UCSD-AML1 (cell line): ENCODE measurements around the gene EHD1.
A peak's percentile ranks its signal among the peaks of the same experiment; 100 is the strongest.

Experiments
- DNase-seq: peaks from one replicate; lab custom pipeline; 2025; ENCODE audit not compliant: unreplicated experiment; lab: John Stamatoyannopoulos, UW

The EHD1 gene

GRCh38 chr11:64891880-64892279, 13.5 kb upstream of the EHD1 start:
- no peak for DNase-seq

- DNase-seq: no peak
Measured at GRCh38 chr11:64891215-64891848, 12.9 kb upstream of the EHD1 start.

GRCh38 chr11:64890522-64890939, 12.1 kb upstream of the EHD1 start:
- DNase-seq: no peak

GRCh38 chr11:64888729-64889511, 10.5 kb upstream of the EHD1 start:
- DNase-seq: no peak

DNA sequence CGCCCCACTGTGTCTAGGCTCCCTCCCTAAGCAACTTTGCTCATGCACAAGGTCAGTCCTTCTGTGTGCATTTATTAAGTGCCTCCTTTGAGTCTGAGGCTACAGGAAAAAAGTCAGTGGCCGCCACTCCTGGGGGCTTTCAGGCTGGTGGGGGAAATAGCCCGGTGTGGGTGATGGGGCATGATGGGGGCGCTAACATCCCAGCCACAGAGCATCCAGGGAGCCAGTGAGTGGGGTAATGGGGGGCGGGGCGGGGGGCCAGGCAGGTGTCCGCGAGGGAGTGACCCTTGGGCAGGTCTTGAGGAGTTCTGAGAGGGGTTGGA, 9.9 kb upstream of the EHD1 start:
- no peak for DNase-seq

DNA sequence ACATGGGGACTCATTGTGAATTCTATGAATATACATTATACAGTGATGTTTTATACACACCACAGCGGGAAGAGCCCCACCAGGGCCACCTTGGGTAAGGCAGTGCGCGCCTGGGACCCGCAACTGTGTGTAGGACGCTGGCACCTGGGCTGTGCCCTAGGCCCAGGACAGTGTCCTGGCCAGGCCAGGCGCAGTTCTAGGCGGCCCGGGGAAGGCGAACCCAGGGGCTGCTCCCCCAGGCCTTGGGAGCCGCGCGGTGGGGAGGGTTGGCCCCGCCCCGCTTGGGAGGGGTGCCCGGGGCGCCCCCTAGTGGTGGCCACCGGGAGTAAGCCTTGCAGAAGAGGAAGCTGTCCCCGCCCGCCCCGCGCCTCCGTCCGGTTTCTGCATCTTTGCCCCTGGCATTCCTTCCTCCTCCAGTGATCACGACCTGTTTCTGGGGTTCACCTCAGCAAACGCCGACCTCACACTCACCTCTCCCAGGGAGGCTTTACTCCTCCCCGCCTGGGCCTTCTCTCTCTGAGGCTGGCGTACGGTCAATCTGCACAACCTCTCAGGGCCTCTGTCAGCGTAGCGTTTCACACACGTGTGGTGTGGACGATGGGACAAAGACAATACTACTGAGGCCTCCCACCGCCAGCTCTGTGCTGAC, 9.5 kb upstream of the EHD1 start:
- peak; percentile 83 for DNase-seq

GRCh38 chr11:64887234-64887756, 8.9 kb upstream of the EHD1 start:
- no peak for DNase-seq

- no peak for DNase-seq
Measured at GRCh38 chr11:64885367-64886286, 7.2 kb upstream of the EHD1 start.

- no peak for DNase-seq
Measured at GRCh38 chr11:64884019-64884418, 5.6 kb upstream of the EHD1 start.

DNA sequence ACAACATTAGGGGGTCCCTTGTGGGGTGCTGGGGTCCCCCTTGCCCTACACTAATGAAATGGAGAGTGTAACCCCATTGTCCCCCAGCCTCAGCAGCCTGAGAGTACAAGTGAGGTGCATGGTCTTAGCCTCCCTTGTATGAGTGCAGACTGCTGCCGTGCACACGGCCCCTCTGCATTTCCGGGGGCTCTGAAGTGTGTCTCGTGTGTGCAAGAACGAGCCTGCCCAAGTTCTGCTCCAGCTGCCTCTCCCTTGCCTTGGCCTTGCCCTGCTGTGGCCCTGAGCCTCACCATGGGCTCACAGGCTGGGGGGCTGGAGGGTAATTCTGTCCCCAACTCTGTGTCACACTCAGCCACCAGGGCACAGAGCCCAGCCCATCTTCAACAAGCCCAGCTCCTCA, 5.2 kb upstream of the EHD1 start:
- DNase-seq: no peak

GRCh38 chr11:64882243-64882642, 3.8 kb upstream of the EHD1 start:
- no peak for DNase-seq

- no peak for DNase-seq
Measured at GRCh38 chr11:64881476-64881875, 3.1 kb upstream of the EHD1 start.

- DNase-seq: no peak
Measured at GRCh38 chr11:64880240-64881001, 2.0 kb upstream of the EHD1 start.

- peak; percentile 64 for DNase-seq
Measured at GRCh38 chr11:64879244-64879900, 951 bp upstream of the EHD1 start.

- no peak for DNase-seq
Measured at GRCh38 chr11:64878223-64878493, 263 bp downstream of the EHD1 start.

DNA sequence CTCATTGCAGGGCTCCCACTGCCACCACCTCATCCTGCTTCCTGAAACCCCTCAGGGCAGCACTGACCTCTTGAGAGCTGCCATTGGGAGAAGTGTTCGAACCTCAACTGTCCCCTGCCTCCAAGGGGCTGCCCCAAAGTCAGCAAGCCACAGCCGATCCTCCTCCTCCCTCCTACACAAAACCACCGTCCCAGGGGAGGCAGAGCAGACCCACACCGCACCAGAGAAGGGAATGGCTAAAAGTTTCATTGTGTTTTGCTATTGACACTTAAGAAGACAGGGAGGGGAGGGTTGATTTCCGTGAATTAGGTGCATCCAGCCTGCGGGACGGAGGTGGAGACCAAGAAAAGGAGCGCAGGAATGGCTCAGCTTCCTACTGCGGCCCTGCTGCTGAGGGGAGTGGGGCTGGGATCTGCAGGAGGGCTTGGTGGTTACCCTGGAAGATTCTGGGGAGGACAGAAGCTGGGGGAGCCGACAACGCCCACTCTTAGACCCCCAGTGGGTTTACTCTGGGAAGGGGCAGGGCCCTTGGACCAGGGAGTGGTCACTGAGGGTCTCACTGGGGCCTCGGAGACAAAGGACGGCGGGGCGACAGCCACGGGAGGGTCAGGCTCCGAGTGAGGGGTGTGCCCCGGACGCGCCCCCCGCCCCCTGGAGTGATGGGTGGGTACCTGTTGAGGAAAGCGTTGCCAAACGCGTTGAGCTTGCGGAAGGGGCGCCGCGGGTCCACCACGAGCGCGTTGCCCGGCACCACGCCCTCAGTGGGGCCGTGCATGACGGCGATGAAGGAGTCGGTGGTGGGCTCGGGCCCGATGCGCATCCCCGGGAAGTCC, 815 bp downstream of the EHD1 start:
- peak; percentile 41 for DNase-seq

GRCh38 chr11:64876835-64877341, 1.5 kb downstream of the EHD1 start:
- no peak for DNase-seq

- no peak for DNase-seq
Measured at GRCh38 chr11:64876229-64876750, 2.1 kb downstream of the EHD1 start.
